GM12872 (cell line): ENCODE measurements around the gene NAA38.

Experiments used
- TF ChIP-seq, protein P1 (sequence below): IDR thresholded peaks from 3 replicates; pipeline ENCODE4 v1.5.1; 2011; ENCODE audit warnings: low read depth, mild to moderate bottlenecking, low read length, moderate library complexity; ENCODE audit not compliant: insufficient read depth

NAA38 gene

GRCh38 chr17:7885367-7886226, 28.2 kb upstream of the NAA38 start:
- TF ChIP-seq, protein P1, sequence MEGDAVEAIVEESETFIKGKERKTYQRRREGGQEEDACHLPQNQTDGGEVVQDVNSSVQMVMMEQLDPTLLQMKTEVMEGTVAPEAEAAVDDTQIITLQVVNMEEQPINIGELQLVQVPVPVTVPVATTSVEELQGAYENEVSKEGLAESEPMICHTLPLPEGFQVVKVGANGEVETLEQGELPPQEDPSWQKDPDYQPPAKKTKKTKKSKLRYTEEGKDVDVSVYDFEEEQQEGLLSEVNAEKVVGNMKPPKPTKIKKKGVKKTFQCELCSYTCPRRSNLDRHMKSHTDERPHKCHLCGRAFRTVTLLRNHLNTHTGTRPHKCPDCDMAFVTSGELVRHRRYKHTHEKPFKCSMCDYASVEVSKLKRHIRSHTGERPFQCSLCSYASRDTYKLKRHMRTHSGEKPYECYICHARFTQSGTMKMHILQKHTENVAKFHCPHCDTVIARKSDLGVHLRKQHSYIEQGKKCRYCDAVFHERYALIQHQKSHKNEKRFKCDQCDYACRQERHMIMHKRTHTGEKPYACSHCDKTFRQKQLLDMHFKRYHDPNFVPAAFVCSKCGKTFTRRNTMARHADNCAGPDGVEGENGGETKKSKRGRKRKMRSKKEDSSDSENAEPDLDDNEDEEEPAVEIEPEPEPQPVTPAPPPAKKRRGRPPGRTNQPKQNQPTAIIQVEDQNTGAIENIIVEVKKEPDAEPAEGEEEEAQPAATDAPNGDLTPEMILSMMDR = no peak

GRCh38 chr17:7884581-7885366, 27.4 kb upstream of the NAA38 start:
- TF ChIP-seq, protein P1 = no peak

GRCh38 chr17:7883781-7884386, 26.5 kb upstream of the NAA38 start:
- TF ChIP-seq, protein P1 = no peak

DNA sequence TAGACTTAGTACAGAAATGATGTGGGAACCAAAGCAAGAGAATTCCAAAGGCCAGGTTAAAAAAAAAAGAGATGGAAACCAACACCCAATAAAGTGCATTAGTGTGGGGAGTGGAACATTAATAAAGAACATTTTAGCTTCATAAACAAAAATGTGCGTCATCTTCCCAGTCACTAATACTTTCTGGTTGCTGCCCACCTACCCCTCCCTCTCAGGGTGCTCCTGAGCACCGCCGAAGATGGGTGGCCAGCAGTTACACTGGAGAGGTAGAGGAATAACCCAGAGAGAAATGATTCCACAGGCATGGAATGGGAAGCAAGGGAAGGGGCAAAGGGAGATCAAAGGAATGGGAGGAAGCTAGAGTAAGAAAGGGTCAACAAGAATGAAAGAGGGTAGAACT, 25.3 kb upstream of the NAA38 start:
- TF ChIP-seq, protein P1 = no peak

- TF ChIP-seq, protein P1 = no peak
These were observed 24.7 kb upstream of the NAA38 start for GRCh38 chr17:7882068-7882467.

- TF ChIP-seq, protein P1 = no peak
These were observed 24.1 kb upstream of the NAA38 start for GRCh38 chr17:7881276-7882054.
